ENCODE data around the gene C19orf53.

Gene C19orf53

DNA sequence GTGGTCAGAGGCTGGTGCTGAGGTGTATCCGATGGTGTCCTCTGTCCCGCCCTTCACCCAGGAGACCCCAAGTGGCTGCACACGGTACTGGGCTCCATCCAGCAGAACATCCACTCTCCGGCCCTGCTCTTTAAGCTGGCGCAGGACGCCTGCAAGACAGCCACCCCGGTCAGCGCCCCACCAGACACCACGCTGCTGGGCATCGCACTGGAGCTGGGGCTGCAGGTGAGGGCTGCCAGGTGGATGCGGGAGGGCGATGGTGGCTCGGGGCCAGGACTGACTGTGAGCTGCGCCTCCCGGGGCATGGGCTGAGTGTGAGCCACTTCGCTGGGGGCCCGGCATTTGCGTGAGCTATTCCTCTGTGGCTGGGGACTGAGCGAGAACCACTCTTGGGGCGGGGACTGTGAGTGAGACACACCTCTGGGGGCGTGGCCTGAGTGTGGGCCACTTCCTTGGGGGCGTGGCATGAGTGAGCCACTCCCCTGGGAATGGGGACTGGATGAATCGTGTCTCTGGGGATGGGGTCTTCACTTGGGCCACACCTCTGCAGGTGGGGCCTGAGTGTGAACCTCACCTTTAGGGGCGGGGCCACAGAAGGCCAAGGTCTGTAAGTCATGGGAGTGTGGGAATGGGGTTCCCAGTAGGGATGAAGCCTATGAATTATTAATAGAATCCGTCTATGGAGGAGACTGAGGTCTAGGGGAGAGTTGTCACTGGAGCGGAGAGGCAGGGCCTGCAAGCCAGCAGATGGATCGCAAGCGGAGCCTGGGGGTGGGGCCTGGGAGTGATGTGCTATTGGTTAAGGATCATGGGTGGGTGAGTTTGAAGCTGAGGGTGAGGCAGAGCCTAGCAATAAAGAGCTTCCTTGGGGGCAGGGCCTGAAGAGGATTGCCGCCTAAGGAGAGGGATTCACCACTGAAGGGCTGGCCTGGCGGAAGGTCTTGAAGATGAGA is 51.5 kb downstream of the C19orf53 start:
- H3K27ac ChIP-seq = peak overlapping the region; percentile 80
- TF ChIP-seq, protein P1, sequence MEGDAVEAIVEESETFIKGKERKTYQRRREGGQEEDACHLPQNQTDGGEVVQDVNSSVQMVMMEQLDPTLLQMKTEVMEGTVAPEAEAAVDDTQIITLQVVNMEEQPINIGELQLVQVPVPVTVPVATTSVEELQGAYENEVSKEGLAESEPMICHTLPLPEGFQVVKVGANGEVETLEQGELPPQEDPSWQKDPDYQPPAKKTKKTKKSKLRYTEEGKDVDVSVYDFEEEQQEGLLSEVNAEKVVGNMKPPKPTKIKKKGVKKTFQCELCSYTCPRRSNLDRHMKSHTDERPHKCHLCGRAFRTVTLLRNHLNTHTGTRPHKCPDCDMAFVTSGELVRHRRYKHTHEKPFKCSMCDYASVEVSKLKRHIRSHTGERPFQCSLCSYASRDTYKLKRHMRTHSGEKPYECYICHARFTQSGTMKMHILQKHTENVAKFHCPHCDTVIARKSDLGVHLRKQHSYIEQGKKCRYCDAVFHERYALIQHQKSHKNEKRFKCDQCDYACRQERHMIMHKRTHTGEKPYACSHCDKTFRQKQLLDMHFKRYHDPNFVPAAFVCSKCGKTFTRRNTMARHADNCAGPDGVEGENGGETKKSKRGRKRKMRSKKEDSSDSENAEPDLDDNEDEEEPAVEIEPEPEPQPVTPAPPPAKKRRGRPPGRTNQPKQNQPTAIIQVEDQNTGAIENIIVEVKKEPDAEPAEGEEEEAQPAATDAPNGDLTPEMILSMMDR (IDR thresholded peaks at IDR 0.05) = no peak
- no peak for TF ChIP-seq ZFX (IDR thresholded peaks at IDR 0.05; ENCODE audit: borderline replicate concordance)

DNA sequence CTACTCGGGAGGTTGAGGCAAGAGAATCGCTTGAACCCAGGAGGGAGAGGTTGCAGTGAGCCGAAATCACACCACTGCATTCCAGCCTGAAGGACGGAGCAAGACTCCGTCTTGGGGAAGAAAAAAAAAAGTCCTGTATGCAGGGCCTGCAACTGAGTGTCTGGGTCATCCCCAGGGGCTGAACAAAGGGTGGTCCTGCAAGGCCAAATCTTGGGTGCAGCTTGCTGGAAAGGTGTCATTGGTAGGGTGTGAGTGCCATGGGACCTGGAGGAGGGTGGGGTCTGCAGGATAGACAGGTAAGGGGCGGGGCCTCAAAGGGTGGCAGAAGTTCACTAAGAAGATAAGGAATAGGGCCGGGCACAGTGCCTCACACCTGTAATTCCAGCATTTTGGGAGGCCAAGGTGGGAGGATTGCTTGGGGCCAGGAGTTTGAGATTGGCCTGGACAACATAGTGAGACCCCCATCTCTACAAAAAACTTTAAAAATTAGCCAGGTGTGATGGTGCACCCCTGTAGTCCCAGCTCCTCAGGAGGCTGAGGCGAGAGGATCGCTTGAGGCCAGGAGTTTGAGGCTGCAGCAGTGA is 52.5 kb downstream of the C19orf53 start:
- TF ChIP-seq, protein P1 (IDR thresholded peaks at IDR 0.05) = no peak
- TF ChIP-seq ZFX (IDR thresholded peaks at IDR 0.05; ENCODE audit: borderline replicate concordance) = no peak

DNA sequence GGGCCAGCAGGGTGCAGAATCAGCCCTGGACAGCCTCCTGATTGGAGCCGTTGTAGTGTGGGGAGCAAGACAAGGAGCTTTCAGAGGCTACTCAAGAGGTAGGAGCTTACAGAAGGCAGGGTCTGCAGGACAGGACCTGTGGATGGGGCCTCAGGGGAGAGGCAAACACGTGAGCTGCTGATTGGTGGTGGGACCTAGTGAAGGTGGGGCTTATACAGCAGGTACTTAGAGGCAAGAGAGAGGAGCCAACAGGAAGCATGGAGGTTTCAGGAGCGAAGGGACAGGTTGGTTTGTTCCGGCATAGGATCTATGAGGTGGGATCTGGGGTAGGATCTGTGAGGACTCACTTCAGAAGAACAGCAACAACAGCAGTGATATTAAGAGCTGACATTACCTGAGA is 53.4 kb downstream of the C19orf53 start:
- TF ChIP-seq ZFX (IDR thresholded peaks at IDR 0.05; ENCODE audit: borderline replicate concordance) = no peak
- TF ChIP-seq, protein P1 (IDR thresholded peaks at IDR 0.05) = no peak
- H3K27ac ChIP-seq = peak overlapping the region; percentile 80; the same call in 1 of the 2 replicates

More for the DNA sequence above, 52.5 kb downstream of the C19orf53 start:
- peak overlapping the region; percentile 80 for H3K27ac ChIP-seq
